Mucosa of gallbladder (tissue), 1 donor: ENCODE results near the gene ABAT. TPM values are rescaled to one million over a fixed set of nuclear protein-coding genes. Genes with fewer than 3 reads are reported as not detected.

Experiments
- DNase-seq: peaks from one replicate; pipeline ENCODE4 v3.0.0-alpha.2; 2020; ENCODE audit warnings: low spot score
- total RNA-seq: library from RNA; stranded (reverse); gene quantifications from one replicate; pipeline ENCODE4 v1.2.1, GENCODE V29; 2021
- donor health status: DM: no; HTN: no; CAD: no.

The ABAT gene
- total RNA-seq, 1 donor from 2014 or later, result 26.0 TPM

DNA sequence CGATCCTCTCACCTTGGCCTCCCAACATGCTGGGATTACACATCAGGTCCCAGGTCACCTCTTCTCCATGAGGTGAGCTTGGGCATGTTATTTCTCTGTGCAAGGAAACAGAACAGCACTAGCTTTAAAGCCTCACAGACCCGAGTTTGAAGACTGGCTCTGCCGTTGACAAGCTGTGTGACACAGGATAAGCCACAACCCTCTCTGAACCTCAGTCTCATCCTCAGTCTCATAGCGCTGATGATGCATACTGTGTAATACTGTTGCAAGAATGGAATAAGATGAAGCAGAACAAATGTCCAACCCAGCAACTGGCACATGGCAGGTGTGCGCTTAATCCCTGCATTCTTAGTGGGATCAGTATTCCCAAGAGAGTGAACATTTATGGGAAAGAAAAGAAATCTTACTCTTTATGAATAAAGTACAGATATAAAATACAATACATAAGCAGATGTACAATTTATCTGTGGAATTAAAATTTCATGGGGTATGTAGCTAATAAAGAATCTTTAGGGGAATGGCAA, 43.5 kb downstream of the ABAT start:
- DNase-seq, result no peak

DNA sequence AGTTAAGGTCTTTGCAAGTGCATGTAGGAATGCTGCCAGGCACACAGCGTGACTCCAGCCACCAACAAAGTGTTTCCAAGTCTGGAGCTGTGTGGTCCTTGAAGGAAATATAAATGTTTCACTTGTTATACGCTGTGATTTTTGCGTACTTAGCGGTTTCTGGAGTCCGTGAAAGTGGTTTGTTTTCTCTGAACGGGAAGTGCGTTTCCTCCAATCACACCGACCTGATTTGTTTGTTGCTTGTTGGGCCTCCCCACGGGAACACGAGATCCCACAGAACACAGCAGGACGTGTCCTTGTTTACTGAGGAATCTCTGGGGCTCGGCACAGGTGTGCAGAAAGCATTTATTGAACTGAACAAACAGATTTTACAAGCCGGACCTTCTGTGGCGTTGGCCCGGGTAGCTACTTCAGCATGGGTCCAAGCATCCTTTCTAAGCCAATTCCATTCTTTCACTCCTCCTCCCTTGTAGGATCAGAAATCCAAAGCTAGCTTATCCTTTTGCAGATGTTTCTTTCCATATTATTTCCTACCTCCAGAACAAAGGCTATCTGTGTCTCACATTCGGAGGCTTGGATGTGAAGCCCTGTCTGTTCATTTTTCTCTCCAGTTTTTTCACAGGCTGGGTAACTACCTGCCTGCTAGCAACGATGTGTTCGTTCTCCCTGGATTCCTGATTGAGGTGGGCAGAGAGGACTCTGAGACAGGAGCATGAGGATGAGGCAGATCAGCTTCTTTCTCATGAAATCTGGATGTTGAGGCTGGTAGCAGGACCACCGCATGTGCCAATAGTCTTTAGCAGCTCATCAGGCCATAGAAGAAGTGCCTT, 44.6 kb downstream of the ABAT start:
- no peak for DNase-seq

DNA sequence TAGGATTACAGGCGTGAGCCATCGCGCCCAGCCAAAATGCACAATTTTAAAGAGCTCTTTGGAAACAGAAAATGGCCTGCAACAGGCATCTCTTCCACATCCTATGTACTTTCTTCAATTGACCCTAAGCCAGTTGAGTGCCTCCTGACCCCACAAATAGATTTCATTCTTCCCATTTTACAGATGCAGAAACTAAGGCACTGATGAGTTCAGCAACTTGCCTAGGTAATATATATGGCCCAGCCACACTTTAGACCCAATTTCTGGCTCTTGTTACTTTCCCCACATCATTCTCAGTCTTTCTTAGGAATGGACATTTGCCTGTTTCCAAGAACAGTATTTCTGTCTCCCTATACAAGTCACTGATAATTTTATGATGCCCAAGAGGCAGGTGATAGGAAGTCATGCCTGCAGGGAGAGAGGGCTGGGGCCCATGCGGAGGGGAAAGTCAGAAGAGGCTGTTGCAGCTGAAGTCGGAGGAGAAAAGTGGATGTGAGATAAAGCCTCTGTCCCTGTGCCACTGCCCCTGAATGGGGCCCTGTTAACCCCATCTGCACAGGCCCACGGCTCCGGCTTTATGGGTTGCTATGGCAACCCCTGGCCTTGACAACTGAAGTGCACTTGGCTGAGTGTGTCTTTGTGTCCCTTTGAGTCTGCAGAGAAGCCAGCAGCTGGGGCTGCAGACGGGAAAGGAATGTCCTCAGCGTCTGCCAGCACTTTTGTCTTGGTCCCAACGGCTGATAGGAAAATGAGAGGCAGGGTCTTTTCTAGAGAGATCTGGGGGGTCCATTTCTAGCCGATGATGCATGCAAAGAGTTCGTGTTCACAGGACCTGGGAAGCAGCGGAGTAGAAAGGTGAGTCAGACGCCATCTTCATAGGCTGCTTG, 45.9 kb downstream of the ABAT start:
- DNase-seq, result no peak

DNA sequence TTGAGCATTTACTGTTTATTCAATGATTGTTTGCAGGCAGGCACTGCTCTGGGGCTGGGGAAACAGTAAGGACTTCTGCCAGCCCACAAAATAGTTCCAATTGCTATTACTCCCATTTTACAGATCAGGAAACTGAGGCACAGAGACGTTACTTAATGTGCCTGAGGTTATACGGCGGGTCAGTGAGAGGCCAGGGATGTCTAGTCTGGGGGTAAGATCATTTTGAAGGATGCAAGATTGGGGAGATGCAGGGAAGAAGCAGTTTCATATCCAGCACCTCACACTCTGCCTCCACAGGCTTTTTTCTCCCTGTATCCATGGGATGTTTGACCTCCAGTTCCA, 46.5 kb downstream of the ABAT start:
- DNase-seq, result no peak

DNA sequence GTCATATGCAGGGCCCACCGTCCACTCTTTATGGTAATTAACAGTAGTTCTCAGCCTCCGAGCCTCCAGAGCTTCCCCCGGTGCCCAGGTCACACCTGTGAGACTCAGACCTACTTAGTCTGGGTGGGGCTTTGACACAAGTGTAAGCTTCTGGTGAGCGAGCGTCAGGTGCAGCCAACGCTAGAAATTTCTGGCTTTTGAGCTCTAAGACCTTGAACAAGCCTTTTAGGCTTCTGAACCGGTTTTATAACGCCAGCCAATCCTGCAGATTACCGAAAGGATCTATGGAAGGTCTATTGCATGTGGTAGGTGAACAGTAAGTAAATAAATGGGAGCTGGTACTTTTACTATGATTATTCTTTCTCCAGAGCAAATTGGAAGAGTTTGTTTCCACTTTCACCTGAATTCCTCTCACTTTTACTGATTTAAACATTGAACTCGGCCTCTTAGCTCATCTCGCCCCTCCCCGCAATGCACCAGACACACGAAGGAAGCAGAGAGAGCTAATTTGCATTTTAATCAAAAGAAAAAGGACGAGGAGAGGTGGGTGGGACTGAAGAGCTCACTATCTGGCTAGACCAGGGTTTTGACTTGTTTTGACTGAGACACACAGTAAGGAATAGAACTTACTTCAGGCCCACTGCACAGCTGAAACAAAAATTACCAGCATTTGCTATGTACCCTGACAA, 47.1 kb downstream of the ABAT start:
- no peak for DNase-seq

DNA sequence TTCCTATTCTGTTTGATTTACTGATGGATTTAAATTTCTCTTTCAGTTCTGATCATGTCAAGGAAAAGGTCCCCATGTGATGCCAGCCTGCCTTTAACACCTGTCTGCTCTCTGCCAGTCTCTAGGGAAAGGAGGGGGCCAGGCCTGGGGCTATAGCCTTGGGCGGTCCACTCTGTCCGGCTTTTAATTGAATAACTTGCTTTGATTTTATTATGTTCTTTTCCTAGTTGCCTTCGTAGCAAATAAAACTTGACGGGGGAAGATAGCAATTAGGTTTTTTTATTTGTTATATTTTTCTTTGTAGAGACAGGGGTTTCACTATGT, 47.6 kb downstream of the ABAT start:
- DNase-seq, result no peak

DNA sequence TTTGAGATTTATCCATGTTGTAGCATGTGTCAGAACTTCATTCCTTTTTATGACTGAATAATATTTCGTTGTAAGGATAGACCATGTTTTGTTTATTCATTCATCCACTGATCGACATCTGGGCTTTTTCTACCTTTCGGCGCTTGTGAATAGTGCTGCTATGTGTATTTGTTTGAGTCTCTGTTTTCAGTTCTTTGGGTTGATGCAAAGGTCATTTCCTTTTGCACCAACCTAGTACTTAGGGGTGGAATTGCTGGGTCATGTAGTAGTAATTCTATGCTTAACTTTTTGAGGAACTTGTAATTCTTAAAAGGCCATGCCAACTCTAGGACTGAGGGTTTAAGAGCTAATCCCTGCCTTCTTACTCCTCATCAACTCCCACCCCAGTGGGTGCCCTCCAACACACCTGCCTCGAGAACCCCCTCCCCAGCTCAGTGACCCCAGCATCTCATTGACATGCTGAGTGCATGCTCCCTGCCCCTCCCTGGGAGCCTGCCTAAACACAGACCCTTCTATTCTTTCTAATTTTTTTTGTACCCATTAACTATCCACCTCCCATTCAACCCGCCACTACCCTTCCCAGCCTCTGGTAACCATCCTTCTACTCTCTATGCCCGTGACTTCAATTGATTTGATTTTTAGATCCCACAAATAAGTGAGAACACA, 51.2 kb downstream of the ABAT start:
- no peak for DNase-seq

DNA sequence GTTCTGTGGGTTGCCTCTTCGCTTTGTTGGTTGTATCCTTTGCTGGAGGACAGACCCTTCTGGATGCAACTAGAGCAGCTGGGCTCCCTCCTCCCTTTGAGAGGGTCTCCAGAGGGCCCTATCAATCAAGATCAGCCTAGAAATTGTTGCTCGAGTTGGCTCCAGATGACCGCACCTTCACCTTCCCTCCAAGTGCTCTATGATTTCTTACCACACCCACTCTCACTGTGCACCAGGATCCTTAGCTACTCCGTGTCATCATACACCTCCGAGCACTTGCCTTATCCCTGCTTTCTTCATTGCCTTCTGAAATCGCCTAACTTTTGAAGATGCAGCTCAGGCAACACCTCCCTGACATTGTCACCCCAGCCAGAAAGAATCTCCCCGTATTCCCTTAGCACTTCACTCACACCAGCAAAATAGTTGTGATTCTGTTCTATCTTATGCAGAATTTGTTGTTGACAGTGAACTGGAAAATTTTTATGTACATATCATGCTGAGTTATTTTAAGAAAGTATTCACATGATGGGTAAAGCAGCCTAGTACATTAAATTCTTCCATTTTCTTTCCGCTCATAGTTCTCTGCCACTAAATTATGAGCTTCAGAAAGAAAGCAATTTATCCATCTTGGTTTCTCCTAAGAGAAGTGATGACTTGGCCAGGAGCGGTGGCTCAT, 52.9 kb downstream of the ABAT start:
- DNase-seq, result no peak

DNA sequence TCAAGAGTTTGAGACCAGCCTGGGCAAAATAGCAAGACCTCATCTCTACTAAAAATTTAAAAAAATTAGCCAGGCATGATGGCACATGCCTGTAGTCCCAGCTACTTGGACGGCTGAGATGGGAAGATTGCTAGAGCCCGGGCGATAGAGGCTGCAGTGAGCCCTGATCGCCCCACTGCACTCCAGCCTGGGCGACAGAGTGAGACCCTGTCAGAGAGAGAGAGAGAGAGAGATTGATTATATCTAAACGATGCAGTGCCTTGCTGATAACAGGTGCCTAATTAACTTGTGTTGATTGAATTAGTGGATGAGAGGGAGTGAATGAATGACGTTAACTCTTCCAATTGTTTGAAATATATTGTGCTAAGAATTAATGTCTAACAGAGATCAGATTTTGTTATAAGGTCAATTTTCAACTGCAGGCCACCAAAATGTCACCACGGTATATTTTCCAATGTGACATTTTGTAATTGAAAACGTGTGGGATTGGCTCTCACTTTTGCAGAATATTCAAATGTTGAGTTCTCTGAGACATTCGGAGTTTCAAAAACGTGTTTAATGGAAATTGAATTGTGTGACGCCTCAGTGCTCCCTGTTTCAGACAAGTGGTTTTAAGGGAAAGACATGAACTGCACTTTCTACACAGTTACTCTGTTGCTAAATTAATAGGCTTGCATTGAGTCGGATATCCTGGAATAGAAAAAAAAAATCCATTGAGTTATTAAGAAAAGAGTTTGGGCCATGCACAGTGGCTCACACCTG, 53.6 kb downstream of the ABAT start:
- DNase-seq, result no peak

DNA sequence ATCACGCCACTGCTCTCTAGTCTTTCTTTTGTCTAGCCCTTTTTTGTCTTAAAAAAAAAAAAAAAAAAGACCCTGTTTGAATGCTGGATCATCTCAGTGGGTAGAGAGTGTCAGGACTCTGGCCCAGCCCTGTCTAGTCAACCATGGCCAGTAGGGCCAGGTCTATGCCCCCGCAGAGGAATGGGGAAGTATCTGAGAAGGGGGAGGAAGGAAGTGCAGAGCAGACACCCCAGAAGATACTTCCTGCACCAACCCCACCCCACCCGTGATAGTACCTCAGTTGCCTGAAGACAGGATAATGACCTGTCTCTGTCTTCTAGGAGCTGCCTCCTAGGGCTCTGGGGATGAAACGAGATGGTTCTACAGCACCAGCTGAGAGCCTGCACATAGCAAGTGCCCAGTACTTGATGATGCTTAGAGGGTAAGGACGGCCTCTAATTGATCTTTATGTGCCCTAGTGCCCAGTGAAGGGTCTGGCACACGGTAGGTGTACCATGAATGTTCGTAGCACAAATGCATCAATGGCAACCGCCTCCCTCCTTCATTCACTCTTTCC, 55.4 kb downstream of the ABAT start:
- no peak for DNase-seq

DNA sequence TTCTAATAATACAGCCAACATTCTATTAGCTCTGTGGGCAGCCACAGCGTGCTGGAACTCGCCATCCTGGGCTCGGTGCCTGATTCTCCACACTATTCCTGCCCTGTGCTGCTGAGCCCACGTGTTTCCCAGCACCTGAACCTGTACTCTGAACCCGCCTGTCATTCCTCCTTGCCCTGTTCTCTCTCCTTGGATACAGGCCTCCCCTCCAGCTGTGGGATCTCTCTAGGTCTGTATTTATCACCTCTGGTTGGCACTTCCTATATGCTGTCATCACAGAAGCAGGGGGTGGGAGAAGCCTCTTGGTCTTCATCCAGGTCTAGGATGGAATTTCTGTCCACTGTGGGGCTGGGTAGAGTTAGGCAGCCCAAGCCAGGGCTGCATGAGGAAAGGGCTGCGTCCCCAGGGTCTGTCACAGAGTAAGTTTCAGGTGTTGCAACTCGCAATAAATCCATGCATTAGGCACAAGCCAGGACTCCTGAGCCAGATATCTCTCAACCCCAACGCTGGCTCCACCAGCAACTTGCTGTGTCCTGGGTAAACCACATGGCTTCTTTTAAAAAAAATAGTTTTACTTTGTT, 56.0 kb downstream of the ABAT start:
- DNase-seq, result no peak

DNA sequence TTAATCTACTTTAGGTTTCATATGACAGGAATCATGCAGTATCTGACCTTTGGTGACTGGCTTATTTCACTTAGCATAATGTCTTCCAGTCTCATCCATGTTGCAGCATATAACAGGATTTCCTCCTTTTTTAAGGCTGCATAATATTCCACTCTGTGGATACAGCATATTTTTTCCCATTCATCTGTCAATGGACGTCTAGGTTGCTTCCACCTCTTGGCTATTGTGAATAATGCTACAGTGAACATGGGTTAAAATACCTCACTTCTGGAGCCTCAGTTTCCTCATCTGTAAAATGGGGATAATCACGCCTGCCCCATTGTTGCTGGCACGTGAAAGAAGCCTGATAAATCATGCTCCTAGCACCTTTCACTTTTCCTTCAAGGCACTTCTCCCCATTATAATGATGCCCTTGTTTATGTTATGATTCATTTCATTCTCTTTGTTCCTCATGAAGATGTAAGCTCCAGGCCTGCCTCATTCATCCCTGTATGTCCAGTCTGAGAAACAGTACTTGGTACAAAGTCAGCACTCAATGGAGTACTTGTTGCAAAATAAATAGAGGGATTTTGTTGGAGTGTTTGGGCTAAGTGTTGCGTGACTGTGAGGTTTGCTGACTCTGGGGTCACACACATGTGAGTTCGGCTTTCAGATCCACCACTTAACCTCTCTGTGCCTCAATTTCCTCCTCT, 59.6 kb downstream of the ABAT start:
- DNase-seq, result no peak

DNA sequence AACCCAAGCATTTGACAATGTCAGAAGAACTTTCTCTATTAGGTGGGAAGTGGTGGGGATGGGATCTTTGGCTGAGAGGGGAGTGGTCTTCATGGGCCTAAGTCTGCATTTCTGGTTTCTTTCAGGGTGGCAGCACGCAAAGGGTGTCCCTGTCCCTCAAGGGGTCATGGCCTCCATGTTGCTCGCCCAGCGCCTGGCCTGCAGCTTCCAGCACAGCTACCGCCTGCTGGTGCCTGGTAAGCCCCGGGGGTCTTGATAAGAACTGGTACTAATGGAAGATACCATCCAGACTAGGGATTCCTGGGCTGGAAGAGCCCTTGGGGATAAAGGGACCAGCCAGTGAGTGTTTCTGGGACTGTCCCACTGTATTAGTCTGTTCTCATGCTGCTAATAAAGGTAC, 61.2 kb downstream of the ABAT start:
- no peak for DNase-seq

DNA sequence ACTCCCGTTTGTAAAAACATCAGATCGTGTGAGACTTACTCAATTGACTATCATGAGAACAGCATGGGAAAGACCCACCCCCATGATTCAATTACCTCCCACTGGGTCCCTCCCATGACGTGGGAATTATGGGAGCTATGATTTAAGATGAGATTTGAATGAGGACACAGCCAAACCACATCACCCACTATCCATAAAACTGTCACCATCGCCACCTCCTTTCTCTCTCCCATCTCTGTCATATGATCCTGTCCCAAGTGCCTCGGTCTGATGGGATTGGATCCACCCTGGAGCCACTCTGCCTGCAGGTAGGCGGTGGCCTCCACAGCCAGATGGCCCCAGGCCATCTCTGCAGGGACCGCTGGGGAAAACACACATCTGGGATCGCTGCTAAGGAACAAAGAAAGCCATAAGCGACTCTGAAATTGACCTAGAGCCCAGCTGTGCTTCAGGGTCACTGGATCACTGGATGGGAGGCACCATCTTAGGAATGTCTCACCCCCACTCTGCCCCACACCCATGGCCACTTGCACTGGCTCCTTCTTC, 61.8 kb downstream of the ABAT start:
- no peak for DNase-seq

DNA sequence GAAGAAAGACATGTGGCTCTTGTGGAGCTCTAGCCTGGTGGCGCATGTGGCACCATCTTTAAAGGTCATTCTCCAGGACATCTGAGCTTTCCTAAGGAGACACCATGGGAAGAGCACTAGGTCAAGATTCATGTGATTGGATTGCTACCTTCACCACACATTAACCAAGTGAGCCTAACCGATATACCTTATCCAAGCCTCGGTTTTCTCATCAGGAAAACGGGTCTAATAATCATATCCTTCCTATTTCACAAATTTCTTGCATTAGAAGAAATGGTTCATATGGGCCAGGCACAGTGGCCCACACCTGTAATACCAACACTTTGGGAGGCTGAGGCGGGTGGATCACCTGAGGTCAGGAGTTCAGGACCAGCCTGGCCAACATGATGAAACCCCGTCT, 64.7 kb downstream of the ABAT start:
- DNase-seq, result no peak

DNA sequence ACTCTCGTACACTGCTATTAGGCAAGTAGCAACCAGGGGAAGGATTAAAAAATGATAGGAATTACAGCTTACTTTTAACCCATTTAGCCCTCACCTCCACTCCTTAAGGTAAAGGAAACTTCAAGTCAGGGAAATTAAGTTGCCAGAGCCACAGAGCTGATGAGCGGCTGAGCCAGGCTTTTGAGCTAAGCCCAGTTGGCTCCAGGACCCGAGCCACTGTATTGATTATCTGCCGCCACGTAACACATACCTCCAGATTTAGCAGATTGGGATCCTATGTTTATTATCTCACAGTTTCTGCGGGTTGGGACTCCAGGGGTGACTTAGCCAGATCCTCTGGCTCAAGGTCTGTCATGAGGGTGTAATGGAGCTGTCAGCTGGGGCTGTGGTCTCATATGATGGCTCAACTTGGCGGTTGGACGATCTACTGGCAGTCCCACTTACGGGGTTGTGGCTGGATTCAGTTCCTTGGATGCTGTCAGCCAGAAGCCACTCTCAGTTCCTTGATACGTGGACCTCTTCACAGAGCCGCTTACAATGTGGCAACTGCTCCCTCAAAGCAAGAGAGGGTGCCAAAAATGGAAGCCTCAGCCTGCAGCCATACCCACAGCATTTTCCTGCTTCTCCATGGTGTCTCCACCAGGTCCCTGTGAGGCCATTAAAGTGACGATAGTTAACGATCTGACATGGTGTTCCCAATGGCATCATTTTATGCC, 65.7 kb downstream of the ABAT start:
- DNase-seq, result no peak

DNA sequence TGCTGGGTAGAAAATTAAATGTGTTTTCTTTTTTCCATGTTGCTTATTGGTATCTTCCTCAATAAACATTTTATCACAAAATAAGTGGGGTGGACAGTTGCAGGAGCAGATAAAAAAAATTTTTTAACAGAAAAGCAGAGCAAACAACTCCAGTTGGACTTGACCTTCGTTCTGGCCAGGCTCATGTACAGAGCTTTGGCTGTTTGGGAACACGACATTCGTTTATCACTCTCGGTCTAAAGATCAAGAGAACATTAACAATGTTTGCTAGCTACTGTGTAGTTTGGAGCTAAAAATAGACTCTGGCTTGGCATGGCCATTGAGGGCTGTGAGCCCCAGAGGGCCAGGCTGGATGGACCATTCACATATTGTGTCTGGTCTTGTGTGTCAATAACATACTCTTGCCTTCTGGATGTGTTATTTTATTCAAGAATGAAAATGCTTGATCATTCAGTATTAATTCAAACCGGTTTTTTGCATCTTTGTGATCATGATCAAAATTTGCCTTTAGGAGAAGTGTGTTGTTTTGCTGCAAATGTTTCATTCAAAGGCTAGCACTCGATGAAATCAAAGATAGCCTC, 66.4 kb downstream of the ABAT start:
- DNase-seq, result peak; percentile 13

DNA sequence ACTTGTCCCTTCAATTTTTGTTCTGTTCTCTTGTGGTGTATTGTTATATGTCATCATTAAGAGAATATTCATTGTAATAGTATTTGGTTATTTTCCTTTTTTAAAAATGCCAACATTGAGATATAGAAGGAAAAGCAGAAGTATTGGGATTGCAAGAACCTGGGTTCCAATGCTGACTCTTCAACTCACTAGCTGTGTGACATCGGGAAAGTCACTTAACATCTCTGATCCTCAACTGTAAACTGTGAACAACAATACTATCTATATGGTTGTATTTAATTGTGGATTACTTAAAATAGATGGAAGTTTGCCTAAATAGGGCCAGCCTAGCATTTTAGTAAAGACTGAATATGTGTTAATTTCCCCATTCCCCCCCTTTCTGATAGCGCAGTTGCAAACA, 67.2 kb downstream of the ABAT start:
- DNase-seq, result no peak
